ENCODE data around the gene PM20D2. TPM values are rescaled to one million over a fixed set of nuclear protein-coding genes. Genes with fewer than 3 reads are reported as not detected.

The PM20D2 gene
- polyA plus RNA-seq (2012; ENCODE audit: insufficient read depth, insufficient read length, low read depth): 7.2 TPM

- peaks cover 9% of the 10 kb centered on the region for H3K4me1 ChIP-seq
- H3K9me3 ChIP-seq: no peaks in the 10 kb centered on the region
- peak within 1 kb of the TSS; percentile 77 for H3K4me3 ChIP-seq (ENCODE audit: low read depth, low read length)
- TF ChIP-seq CTCF (IDR thresholded peaks at IDR 0.05; ENCODE audit: low read depth, low read length): no peak
- peaks cover 6% of the 10 kb centered on the region; the same call in 1 of the 2 replicates for H3K36me3 ChIP-seq
- H3K27me3 ChIP-seq: no peaks in the 10 kb centered on the region
- peak; percentile 83 for DNase-seq
These were observed at the start of gene PM20D2 for GRCh38 chr6:89145956-89146717. Gene PM20D2 (plus strand): TSS chr6:89146055. CDS start chr6:89146145, 90 bp downstream.

- TF ChIP-seq CTCF (IDR thresholded peaks at IDR 0.05; ENCODE audit: low read depth, low read length): no peak
- no peaks in the 10 kb centered on the region for H3K36me3 ChIP-seq
- no peaks in the 10 kb centered on the region for H3K27me3 ChIP-seq
- DNase-seq: no peak
- no peaks in the 10 kb centered on the region for H3K4me1 ChIP-seq
- H3K4me3 ChIP-seq (ENCODE audit: low read depth, low read length): no peak overlapping the region
- no peaks in the 10 kb centered on the region for H3K9me3 ChIP-seq
These were observed 47.4 kb upstream of the PM20D2 start for GRCh38 chr6:89098461-89098860.

- no peak for DNase-seq
- H3K36me3 ChIP-seq: peaks cover 7% of the 10 kb centered on the region; the same call in 1 of the 2 replicates
- H3K27me3 ChIP-seq: no peaks in the 10 kb centered on the region
- no peaks in the 10 kb centered on the region for H3K9me3 ChIP-seq
- no peak for TF ChIP-seq CTCF (IDR thresholded peaks at IDR 0.05; ENCODE audit: low read depth, low read length)
- no peak overlapping the region for H3K4me3 ChIP-seq (ENCODE audit: low read depth, low read length)
- H3K4me1 ChIP-seq: no peaks in the 10 kb centered on the region
These were observed 45.7 kb upstream of the PM20D2 start for GRCh38 chr6:89100114-89100513.

- no peak overlapping the region for H3K4me3 ChIP-seq (ENCODE audit: low read depth, low read length)
- TF ChIP-seq CTCF (IDR thresholded peaks at IDR 0.05; ENCODE audit: low read depth, low read length): no peak
- no peaks in the 10 kb centered on the region for H3K27me3 ChIP-seq
- no peaks in the 10 kb centered on the region for H3K4me1 ChIP-seq
- H3K9me3 ChIP-seq: no peaks in the 10 kb centered on the region
- DNase-seq: no peak
- no peaks in the 10 kb centered on the region for H3K36me3 ChIP-seq
These were observed 35.6 kb upstream of the PM20D2 start for GRCh38 chr6:89110284-89110683.

GRCh38 chr6:89111933-89112332, 33.9 kb upstream of the PM20D2 start:
- DNase-seq: no peak
- Histone ChIP-seq H3K27me3 (no peaks in the 10 kb centered on the region), H3K4me3 (ENCODE audit: low read depth, low read length) (no peak overlapping the region), H3K9me3 (no peaks in the 10 kb centered on the region), H3K36me3 (no peaks in the 10 kb centered on the region), H3K4me1 (no peaks in the 10 kb centered on the region)
- TF ChIP-seq CTCF (IDR thresholded peaks at IDR 0.05; ENCODE audit: low read depth, low read length): no peak

- DNase-seq: no peak
- peak overlapping the region; percentile 75 for H3K4me3 ChIP-seq (ENCODE audit: low read depth, low read length)
- H3K4me1 ChIP-seq: no peaks in the 10 kb centered on the region
- no peak for TF ChIP-seq CTCF (IDR thresholded peaks at IDR 0.05; ENCODE audit: low read depth, low read length)
- no peaks in the 10 kb centered on the region for H3K27me3 ChIP-seq
- no peaks in the 10 kb centered on the region for H3K9me3 ChIP-seq
- H3K36me3 ChIP-seq: peaks cover 4% of the 10 kb centered on the region; the same call in 1 of the 2 replicates
These were observed 29.2 kb upstream of the PM20D2 start for GRCh38 chr6:89116702-89117101.
